CD1c-positive myeloid dendritic cell (primary cell): Measurements from ENCODE around the gene COG7.
"Not testable (repeated sequence)": the region's sequence is repeated elsewhere in the genome, so short reads cannot be mapped to it uniquely, and the experiment has no call there.

Source experiments
- DNase-seq: peaks from one replicate; pipeline ENCODE4 v3.0.0-alpha.2; 2016; ENCODE audit errors: extremely low spot score

COG7 gene

GRCh38 chr16:23452572-23453337, at the start of gene COG7:
Gene COG7 (minus strand): TSS chr16:23453189. CDS start chr16:23452994, 195 bp downstream.
- DNase-seq = peak; percentile 91

DNA sequence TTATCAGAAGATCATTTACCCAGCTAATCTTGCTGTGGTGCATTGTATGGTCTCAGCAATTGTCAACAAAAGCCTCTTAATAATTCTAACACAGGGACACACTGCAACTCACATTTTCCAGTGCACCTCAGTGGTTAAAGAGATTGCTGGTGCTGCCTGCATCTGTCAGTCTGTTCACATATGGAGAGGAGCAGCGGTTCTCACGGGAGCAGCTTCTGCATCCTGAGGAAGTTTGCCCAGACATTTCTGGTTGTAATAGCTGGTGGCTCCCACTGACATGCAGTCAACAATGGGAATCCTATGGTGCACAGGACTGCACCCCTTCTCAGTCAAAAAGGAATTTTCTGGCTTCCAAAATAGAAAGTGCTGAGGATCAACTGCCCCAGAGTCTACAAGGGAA, 49.5 kb upstream of the COG7 start:
- DNase-seq = no peak

DNA sequence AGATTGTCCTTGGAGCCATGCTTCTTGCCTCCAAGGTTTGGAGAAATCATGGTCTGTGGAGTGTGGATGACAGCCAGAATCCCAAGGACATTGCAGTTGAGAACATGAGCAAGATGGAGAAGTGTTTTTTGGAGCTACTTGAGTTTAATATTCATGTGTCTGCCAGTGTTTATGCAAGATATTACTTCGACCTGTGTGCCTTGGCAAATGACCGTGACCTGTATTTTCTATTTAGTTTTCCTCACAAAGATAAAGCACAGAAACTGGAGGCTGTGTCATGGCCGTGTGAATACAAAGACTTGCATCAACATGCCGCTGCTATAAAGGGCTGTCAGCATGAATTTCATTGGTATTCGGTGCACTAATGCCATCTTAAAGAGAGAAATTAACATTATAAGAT, 48.3 kb upstream of the COG7 start:
- no peak for DNase-seq

- peak; percentile 65 for DNase-seq
Measured at GRCh38 chr16:23500862-23501225, 47.9 kb upstream of the COG7 start.

DNA sequence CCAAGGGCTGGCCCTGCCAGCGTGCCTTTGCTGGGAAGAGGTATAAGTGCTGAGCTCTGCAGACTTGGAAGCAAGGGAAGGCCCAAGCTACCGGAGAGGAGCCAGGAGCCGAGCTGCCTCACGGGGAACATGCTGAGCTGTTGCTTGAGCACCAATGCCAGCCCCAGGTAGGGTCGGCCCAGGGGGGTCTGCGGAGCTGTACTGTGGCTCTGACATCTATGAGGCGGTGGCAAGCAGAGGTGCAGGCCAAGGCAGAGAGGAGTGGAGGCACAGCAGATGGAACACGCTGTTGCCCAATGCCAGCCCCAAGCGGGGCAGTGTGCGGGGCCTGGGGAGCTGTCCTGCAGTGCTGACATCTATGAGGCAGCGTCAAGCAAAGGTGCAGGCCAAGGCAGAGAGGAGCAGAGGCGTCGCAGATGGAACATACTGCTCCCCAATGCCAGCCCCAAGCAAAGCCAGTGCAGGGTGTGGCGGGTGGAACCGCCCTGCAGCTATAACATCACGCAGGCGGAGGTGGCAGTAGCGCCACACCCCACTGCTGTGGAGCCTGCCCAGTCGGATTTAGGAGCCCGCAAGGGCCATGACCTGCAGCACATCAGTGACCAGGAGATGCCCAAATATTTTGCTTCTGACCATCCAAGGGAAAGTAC, 47.3 kb upstream of the COG7 start:
- DNase-seq = no peak

GRCh38 chr16:23499801-23500200, 46.8 kb upstream of the COG7 start:
- no peak for DNase-seq

DNA sequence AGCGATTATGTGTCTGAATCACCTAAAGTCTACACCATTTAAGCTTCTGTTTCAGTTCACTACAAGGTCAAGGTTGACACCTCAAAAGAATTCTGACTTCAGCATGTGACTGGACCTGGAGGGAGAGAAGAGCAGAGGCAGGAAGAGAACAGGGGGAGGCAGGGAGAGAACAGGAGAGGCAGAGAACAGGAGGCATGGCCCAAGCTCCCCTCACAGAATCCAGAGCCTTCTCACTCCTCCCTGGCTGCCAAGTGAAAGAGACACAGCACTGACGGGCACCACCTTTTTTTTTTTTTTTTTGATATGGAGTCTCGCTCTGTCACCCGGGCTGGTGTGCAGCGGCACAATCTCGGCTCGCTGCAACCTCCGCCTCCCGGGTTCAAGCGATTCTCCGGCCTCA, 45.9 kb upstream of the COG7 start:
- DNase-seq = no peak

DNA sequence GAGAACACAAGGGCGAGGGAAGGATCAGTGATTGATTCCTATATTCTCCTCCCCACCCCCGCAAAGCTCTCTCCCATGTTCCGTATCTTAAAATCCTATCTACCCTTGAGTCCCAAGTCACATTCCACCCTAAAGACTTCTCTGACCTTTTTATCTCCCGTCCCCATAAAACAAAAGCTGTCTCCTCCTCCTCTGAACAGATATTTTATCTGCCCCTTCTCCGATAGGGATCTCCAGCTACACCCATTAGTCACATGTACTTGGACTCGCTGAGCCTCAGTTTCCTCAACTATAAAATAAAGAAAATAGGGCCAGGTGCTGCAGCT, 44.5 kb upstream of the COG7 start:
- no peak for DNase-seq

GRCh38 chr16:23496821-23497542, 44.0 kb upstream of the COG7 start:
- DNase-seq = peak; percentile 22

- DNase-seq = no peak
Measured at GRCh38 chr16:23495671-23496070, 42.7 kb upstream of the COG7 start.

DNA sequence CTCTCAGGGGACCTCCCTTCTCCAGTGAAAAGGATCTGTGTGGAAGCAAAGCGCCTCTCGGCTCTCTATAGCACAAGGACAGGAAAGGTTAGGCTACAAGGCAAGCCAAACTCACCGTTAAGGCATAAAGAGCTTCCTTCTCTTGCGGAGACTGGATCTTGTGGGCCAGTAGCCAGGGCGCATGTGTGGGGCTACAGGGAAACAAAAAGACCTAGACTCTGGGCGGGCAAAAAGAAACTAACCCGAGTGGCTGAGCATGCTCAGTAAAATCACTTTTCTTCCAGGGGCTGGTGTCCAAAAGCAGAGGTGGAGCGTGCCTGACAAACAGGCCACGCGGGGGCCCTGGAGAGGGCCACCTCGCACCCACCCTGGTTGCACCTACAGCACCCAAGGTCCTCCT, 41.2 kb upstream of the COG7 start:
- DNase-seq = no peak

DNA sequence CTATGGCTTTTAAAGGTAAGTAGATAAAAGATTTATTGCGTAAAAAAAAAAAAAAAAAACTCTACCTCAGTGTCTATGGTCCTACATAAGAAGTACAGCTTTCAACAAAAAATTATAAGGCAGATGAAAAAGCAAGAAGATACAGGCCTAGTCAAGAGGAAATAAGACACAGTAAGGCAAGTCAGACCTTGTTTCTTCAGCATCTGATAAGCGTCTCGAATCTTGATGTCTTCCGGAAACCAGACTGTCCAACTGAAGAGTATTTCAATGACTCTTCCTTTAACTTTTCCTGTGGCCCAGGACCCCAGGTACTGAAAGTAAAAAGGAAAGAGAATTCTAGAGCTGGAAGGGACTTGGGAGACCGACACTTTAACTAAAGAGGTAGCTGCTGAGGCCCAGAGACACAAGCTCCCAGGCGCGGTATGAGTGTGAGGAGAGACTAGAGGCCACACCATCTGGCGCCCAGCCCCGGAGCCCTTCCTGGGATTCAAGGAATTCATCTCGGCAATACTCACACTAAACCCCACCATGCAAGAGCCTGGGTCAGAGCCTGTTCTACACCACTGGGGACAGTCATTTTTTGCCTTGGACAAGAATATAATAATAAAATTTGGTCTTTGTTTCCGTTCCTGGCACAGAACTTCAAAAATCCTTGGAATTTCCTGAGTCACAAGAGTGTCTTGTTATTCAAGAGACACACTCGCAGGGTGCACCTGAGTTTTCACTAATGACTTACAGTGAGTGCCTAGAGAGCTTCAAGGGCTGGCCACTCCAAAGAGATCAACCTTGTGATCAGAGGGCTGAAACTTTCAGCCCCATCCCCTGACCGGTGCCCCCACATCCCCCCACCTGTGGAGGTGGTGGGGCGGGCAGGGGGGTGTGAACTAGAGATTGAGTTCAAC, 38.8 kb upstream of the COG7 start:
- no peak for DNase-seq

- DNase-seq = no peak
Measured at GRCh38 chr16:23486480-23486879, 33.5 kb upstream of the COG7 start.

DNA sequence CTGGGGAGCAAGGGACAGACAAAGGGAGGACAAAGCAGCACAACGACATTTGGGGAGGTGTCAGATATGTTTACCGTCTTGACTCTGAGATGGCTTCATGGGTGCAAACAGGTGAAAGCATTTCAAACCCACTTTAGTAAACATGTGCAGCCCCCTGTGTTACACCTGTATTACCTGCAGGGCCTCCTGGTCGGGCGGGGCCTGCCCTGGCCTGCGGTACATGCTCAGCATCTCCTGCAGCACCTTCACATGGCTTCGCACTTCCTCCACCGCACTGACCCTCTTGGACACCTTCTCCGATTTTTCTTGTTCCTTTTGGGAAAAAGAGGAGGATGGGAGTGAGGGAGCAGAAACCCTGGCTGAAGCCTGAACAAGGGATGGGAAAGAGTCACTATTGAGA, 32.9 kb upstream of the COG7 start:
- DNase-seq = no peak

- DNase-seq = no peak
Measured at GRCh38 chr16:23485257-23485614, 32.2 kb upstream of the COG7 start.

GRCh38 chr16:23484510-23485256, 31.7 kb upstream of the COG7 start:
- no peak for DNase-seq

DNA sequence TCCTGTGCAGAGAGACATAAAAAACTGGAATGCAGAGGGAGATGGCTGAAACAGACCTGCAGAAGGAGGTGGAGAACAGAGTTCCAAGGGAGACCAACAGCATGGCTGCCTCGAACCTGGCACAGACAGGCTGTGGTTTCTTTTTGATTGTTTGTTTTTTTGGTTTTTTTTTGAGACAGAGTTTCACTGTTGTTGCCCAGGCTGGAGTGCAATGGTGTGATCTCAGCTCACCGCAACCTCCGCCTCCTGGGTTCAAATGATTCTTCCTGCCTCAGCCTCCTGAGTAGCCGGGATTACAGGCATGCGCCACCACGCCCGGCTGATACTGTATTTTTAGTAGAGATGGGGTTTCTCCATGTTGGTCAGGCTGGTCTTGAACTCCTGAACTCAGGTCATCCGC, 30.5 kb upstream of the COG7 start:
- DNase-seq = not testable (repeated sequence)

GRCh38 chr16:23482778-23483177, 29.8 kb upstream of the COG7 start:
- no peak for DNase-seq

GRCh38 chr16:23480257-23480656, 27.3 kb upstream of the COG7 start:
- DNase-seq = no peak

- DNase-seq = no peak
Measured at GRCh38 chr16:23479138-23479537, 26.1 kb upstream of the COG7 start.

GRCh38 chr16:23478566-23478965, 25.6 kb upstream of the COG7 start:
- no peak for DNase-seq
